Stimulated activated CD4-positive, alpha-beta T cell treated with anti-CD3 and anti-CD28 coated beads, Interleukin-2, amount 100 ng/mL, for 24 hours (primary cell): Measurements from ENCODE around the gene OPTC.
"Not testable (repeated sequence)": the region's sequence is repeated elsewhere in the genome, so short reads cannot be mapped to it uniquely, and the experiment has no call there.

Source experiments
- DNase-seq, 2 donors: peaks; one replicate each; pipeline ENCODE4 v3.0.0-alpha.2; 2020

OPTC gene

DNA sequence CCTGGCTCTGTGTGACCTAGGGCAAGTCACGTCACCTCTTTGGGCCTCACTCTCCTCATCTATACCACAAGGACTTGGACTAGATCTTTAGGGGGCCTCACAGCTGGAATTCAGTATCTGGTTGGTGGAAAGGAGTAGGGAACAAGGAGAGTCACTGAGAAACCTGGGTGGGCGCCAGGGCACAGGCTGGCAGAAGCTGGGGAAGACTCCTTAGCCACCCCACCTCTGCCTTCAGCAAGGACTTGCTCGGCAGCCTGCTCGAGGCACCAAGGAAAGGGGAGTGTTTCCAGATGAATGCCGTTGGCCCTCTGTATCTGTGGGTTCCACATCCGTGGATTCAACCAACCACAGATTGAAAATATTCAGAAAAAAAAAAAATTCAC lies 1.2 kb upstream of the OPTC start:
- no peak for DNase-seq

DNA sequence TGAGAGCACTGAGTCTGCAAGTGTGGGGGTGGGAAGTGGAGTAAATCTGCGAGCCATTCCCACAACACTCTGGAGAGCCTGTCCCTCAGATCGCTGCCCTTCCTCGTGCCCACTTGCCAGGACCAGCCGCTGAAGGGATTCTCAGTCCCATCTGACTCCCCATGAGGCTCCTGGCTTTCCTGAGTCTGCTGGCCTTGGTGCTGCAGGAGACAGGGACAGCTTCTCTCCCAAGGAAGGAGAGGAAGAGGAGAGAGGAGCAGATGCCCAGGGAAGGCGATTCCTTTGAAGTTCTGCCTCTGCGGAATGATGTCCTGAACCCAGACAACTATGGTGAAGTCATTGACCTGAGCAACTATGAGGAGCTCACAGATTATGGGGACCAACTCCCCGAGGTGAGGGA lies 1.9 kb downstream of the OPTC start:
- no peak for DNase-seq

DNA sequence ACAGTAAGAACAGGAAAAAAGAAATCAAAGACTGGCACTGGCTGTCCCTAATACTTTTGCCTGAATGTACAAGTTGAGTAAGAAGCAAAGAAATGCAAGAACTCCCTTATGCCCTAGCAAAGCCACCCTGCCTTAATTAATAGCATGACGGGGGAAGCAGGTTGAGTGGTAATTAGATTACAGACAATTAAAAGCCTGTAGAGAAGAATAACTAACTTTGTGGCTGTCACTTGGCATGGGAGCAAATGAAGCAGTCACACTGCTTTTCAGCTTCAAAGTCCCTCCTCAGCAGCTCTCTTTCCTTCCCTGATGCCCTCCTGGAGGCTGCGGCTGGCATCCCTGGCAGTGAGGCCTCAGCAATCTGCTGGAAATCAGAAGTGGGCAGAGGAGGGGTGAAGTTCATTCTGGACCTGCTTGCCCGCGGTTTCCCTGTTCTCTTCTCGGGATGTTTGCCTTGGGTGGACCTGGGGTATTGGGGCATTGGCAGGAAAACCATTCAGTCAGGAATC lies 3.4 kb downstream of the OPTC start:
- DNase-seq, result no peak

DNA sequence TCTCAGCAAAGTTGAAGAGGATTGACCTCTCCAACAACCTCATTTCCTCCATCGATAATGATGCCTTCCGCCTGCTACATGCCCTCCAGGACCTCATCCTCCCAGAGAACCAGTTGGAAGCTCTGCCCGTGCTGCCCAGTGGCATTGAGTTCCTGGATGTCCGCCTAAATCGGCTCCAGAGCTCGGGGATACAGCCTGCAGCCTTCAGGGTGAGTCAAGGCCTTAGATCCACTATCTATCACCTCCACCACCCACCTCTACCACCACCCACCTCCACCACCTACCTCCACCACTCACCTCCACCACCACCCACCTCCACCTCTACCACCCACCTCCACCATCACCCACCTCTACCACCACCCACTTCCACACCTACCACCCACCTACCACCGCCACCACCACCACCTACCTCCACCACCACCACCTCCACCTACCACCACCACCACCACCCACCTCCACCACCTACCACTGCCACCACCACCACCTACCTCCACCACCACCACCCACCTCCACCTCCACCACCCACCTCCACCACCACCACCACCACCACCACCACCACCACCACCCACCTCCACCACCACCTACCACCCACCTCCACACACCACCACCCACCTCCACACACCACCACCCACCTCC lies 5.8 kb downstream of the OPTC start:
- no peak for DNase-seq

DNA sequence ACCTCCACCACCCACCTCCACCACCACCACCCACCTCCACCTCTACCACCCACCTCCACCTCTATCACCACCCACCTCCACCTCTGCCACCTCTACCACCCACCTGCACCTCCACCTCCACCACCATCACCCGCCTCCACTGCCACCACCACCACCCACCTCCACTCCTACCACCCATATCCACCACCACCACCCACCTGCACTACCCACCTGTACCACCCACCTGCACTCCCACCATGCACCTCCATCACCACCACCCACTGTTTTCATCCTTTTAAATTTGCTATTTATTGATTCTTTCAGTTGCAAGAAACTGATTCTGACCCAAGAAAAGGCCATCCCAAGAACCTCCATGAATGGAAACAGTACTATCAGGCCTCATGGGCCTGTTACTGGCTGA lies 6.3 kb downstream of the OPTC start:
- no peak for DNase-seq

DNA sequence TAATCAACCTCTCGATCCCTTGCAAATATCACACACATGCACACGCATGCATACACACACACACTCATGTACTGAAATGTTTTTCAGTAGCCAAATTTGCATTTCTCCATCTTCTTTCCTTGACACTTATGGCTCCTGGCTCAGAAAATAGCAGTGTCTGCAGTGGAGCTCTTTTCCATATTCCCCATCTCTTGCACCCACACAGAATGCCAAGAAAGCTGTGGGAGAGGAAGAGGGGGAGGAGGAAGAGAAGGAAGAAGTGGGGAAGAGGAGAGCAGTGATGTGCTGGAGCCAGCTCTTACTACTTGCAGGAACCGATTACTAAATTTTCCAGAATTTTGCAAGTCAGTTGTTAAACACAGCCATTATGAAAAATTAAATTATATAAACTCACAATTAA lies 9.9 kb downstream of the OPTC start:
- no peak for DNase-seq

DNA sequence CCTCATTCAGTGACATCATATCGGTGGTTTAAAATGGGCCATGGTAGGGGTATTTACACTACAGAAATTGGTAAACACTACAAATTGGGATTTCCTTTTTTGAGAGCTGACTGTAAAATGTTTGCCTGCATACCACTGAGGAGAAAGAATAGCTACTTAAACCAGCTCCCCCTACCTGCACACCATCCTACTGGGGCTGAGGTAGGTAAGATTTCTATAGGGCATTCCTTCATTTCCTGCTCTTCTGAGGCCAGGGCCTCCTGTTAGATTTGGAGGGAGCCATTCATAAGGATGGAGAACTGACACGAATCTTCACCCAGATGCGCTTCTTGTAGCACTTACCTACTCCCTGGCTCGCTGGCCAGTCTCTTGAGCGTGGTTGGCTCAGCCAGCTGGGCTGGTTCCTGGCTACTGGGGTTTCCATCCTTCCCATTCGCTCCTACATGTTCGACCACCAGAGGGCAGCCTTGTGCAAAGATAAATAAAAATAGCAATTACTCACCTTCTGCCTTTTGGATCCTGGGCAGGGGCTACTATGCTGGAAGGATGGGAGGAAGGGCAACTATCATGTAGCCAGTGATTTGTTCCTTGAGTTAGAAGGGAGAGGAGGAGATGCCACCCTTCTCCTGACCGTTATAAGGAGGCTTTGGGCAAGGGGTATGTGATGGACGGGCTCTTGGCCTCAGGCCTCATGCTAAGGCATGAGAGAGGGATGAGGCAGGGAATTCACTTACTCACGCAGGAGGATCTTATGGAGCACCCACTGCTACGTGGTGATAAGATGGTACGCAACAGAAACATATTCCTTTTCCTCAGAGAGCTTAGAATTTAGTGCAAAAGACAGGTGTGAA lies 10.7 kb downstream of the OPTC start:
- peak; percentile 82 to 85 for DNase-seq

DNA sequence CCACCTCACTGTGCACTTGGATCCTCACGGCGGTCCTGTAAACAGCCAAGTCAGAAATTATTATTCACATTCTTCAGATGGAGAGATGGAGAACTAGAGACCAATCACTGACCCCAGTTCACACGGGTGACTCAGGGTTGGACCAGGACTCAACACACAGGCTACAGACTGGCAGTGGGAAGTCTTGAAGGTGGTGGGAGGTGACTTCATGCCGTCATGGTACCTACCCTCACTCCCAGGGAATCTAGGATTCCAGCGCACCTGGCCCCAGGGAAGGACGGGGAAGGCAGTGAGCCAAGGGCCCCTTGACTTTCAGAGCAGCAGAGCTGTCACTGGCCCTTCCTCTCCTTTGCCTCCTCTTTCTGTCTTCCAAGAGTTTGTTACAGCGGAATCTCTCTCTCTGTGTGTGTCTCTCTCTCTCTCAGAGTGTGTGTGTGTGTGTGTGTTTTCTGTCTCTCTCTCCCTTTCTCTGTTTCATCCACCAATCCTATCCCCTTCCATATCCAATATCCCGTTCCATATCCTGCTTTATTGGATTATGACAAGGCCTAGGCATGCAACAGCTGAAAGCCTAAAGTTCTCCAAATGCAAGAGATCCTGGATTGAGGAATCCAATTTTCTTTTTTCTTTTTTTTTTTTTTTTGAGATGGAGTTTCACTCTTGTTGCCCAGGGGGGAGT lies 11.7 kb downstream of the OPTC start:
- no peak for DNase-seq

DNA sequence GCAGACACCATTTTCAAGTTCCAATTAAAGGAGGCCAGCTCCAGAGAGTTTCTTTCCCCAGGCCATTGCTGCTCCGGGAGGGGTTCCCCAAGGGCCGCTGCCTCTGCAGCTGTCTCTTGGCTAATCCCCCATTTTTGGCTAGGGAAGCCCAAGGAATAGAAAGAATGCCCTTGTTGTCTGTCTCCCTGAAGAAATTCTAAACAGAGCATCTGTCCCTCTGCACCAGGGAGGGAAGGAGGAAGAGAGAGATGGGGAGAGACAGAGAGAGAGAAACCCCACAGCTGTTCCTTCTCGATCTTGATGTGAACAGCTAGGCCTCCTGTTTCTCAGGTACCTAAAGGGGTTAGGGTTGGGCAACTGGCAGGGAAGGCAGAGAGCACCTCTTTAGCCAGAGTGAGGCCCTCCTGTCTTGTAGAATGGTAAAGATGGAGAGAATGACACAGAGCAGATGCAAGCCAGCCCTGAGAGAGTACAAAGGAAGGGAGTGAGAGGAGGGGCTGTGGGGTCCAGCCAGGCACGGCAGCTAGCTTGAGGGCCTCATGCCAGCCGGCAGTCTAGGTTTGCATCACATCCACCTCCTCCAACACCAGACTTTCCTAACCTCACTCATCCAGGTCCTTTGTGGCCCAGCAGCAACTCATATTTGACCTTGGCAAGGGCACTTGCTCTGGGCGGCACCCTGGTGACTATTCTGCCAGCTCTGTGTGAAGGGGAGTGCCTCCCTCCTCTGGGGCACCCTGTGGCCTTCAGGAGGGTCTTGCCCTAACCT lies 13.1 kb downstream of the OPTC start:
- DNase-seq, result no peak

DNA sequence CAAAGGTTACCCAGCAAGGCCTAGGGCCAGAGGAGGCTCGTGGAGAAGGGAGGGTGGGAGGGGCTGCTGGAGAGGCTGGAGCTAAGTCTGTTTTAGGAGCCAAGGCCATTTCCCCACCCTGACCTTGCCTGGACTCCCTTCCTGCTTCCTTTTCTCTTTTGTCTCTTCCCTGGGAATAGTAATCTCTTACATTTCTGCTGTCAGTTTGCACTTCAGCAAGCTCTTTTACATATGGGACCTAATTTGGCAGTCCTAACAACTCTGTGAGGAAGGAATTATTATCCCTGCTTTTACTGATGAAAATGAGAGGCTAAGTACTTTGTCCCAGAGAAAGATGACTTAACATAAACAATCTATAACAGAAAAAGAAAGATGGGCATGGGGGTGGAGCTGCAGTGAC lies 13.8 kb downstream of the OPTC start:
- DNase-seq, result no peak

DNA sequence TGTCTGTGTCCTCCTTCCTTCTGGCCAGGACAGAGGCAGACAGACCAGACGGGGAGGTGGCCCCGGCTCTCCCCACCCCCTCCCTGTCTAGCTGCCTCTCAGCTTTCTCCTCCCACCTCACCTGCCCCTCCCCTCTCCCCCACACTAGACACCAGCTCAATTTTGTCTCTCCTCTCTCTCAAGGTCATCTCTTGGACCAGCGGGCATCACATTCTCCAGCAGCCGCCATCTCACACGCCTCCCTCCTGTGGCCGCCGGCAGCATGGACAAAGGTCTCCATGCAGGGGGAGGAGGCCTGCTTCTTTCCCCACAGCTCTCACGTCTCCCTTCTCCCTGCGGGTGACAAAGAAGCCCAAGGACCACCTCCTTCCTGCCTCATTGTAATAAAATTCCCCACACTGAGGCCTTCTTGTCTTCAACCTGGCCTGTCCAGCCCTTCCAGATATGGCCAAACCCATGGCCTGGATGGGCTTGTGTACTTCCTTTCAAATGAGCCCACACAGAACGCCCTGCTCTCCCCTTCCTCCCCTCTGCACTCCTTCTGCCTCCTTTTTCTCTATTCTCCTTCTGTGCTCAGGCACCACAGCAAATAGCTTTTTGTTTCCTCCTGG lies 14.6 kb downstream of the OPTC start:
- DNase-seq, result no peak

DNA sequence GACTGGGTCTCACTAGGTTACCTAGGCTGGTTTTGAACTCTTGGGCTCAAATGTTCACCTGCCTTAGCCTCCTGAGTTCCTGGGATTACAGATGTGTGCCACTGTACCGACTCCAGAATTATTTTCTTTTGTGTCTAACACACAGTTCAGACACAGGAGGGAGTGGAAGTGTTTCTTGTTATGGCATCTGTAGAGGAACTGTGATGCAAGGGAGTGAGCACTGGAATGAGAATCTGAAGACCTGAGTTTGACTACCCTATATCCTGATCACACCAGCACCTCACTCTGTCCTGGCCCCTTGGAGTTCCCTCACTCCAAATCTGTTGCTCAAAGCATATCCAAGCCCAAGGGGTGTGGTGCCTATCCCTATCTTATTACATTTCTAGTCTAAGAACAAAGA lies 15.2 kb downstream of the OPTC start:
- no peak for DNase-seq

DNA sequence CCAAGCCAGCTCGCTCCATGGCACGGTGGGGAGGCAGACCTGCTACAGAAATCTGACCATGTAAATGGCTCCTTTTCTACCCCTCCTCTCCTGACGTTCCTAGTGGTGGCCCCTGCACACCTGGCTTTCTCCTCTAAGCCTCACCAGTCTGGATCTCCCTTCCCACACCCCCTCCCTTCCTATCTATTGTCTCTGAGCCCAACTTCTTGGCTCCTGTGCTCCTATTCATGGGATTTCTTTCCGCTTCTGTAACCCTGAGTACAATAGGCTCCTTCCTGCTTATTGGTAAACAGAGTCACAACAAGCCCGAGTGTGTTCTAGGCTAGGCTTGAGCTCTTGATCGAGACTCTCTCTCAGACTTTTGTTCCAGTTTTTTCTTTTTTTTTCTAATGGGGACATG lies 17.6 kb downstream of the OPTC start:
- DNase-seq, result no peak

DNA sequence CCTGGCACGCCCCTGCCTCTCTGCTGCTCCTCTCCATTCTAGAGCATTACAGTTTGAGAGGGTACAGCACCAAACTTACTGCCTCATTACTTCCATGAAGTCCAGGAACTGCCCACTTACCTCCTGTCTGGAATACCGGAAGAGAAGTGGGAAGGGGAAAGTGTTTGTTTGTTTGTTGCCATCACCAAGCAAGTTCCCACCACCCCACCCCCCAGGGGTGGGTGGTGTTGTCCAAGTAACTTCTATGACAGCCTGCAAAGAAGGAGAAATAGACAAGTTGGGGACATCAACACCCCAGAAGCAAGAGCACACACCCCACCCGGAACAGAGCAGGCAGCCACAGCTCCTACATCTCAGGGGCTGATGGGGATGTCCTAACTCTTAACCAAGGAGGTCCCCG lies 18.0 kb downstream of the OPTC start:
- DNase-seq, result no peak

DNA sequence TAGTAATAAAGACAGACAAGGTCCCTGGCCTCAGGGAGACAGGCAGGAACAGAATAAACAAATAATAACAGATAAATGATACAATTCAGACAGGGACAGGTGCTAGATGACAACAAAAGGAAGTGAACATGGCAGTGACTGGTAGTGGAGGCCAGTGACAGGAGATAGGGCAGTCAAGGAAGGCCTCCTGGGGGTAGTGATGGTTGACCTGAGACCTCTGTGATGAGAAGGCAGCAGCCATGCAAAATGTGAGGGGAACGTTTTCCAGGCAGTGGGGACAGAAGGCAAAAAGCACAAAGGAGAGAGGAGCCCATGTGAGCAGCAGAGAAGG lies 18.5 kb downstream of the OPTC start:
- DNase-seq, result no peak

DNA sequence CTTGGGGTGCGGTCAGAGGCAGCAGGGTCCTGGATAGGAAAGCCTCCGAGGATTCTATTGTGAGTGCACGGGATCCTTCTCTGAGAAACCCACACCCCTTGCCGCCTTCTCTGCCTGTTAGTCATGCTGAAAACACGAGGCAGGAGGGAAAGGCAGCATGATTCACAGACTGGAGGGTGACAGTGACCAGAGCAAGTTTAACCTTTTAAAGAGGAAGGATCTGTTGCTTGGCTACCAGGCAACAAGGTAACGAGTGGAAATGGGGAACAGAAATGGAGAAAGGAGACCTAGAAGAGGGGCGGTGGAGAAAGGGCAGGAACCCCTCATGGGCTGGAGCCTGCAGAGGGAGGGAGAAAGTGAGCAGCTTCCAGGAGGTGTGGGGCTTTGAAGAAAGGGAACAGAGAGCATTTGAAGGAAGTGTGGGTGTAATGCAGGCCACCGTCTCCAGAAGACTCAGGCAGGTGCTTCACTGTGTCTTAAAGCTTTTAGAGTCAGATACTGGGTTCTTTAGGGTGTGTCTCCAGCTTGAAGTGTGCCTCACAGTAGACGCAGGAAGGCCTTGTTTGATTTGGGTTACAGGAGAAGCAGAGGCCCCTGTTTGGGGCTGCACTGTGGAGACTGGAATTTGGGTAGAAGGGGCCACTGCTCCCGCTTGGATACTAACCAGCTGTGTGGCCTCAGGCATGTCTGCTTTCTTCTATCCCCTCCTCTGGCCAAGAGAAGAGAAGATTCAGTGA lies 19.1 kb downstream of the OPTC start:
- peak; percentile 50 to 56 for DNase-seq

DNA sequence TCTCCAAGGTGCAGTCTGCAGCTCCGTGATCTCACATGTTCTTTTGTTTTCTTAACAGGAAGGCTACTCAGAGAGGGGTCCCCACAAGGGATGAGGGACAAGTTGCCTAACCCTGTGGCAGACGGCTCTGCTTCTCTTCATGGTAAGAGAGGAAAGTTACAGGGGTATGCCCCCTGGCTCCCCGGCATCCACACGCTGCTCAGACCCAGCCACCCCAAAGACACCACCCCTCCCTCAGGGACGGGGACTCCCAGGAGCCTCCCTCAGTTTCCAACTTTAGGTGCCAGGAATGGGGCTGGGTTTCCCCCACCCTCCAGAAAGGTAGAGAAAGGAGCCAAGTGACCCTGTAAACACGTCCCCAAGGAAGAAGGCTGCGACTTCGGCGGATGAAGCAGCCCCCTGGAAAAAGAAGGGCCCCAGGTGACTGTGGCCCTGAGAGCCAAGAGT lies 19.7 kb downstream of the OPTC start:
- DNase-seq, result peak in 1 of 2 donors; percentile 3

DNA sequence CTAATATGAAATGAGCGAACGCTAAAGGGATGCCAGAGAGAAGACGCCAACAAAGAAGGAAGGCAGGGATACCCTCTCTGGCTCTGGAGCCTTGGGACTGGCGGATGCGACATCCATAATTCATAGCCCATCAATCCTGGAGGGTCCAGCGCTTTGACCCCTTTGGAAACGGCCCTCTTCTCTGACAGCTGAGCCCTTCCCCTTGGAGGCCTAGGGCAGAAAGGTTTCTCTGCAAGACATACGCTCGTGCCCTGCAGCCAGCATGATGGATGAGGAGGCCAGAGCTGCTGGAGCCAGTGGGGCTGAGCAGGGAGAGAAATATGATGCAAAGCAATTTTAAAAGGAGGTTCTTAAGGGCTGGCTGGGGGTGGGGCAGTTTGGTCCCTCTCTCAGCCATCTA lies 22.2 kb downstream of the OPTC start:
- no peak for DNase-seq

DNA sequence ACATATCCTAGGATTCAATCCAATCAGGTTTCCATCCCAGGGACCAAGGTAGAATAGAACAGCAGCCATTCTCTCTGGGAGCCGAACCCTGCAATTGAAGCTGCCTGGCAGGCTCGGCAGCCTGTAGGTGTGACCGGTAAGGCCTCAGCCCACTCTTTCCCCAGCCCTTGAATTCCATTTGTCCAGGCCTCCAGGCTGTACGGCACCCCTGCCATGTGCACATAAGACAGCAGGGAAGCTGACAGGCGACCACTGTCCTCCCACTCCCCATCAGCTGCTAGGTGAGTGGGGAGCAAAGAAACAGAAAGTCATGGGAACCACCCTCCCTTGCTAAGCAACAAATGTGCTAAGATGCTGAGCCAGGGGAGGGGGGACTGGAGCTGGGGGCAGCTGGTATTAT lies 23.0 kb downstream of the OPTC start:
- no peak for DNase-seq

DNA sequence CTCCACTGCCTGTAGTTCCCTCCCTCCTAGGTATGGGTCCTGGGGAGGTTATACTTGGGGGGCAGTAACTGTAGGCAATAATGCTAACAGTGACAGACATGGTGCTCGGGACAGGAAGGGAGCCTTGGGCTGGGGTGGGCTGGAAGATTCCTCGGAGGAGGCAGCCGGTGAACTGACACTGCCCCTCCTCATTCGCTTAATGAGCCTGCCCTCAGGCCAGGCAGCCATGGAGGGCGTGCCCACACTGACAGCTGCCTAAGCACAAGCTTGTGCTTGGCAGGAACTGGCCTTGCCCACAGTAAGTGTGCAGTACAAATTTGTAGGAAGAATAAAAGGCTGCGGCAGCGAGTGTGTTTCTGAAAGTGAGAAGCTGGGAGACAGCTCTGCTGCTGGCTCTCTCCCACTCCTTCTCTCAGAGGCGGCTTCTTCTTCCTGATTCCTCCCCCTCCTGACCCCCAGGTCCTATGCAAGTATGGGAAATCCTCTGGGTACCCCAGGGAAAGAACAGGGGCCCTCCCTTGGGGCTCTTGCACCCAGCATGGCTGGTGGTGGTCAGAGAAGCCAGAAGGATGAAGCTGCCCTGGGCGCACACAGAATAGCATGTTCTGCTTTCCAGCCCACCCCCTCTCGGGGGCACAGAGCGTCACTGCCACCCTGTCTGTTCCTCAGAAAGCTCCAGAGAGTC lies 23.6 kb downstream of the OPTC start:
- no peak for DNase-seq

DNA sequence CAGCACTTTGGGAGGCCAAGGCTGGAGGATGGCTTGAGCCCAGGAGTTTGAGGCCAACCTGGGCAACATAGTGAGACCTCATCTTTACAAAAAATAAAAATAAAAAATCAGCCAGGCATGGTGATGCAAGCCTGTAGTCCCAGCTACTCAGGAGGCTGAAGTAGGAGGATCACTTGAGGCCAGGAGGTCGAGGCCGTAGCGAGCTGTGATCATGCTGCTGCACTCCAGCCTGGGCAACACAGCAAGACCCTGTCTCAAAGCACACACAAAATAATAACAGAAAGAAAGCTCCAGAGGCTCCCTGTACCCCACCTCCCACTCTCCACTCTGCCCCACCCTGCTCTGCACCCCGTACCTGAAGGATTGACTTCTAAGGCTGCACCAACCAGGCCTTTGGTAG lies 24.2 kb downstream of the OPTC start:
- DNase-seq, result not testable (repeated sequence)
